ENCODE results near the gene SENP6.

DNA sequence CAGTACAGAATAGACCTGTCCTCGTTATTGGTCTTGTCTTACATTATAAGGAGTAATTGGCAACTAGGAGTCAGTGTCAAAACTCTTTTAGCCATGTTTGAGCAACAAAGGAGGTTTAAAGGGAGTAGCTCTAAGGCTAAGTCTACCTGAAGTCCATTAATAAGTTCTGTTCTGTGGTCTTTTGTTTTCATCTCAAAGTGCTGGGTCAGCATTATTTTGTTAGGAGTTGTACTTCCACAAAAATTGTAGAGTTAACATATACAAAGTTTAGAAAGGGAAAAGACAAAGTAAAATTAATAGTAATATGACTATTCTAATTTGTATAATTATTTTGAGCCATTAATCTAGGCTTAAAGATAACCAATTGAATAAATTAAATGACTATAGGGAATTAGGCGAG is 12.7 kb upstream of the SENP6 start:
- TF ChIP-seq TAF1 (conservative IDR thresholded peaks at IDR 0.05) (no peak), GABPA (IDR thresholded peaks at IDR 0.05 in 1 of 2, conservative IDR thresholded peaks at IDR 0.05 in 1 of 2) (no peak), YY1 (IDR thresholded peaks at IDR 0.05) (no peak), CTCF (IDR thresholded peaks at IDR 0.05; ENCODE audit: low read depth, low read length, missing input control) (no peak), HNF4G (IDR thresholded peaks at IDR 0.05) (no peak), ZBTB33 (IDR thresholded peaks at IDR 0.05) (no peak)
- TF ChIP-seq, protein P1, sequence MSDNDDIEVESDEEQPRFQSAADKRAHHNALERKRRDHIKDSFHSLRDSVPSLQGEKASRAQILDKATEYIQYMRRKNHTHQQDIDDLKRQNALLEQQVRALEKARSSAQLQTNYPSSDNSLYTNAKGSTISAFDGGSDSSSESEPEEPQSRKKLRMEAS (IDR thresholded peaks at IDR 0.05): no peak

Data from liver (tissue), 3 donors.